Measurements from ENCODE around the gene MALL. TPM values are rescaled to one million over a fixed set of nuclear protein-coding genes. Genes with fewer than 3 reads are reported as not detected.
"Not testable (repeated sequence)": the region's sequence is repeated elsewhere in the genome, so short reads cannot be mapped to it uniquely, and the experiment has no call there.

The MALL gene
- total and polyA plus RNA-seq, 2 of the 8 experiments (the other 6 are each of a cell fraction or from before 2014, with no cell fraction given) = 3.9 to 8.0 TPM

DNA sequence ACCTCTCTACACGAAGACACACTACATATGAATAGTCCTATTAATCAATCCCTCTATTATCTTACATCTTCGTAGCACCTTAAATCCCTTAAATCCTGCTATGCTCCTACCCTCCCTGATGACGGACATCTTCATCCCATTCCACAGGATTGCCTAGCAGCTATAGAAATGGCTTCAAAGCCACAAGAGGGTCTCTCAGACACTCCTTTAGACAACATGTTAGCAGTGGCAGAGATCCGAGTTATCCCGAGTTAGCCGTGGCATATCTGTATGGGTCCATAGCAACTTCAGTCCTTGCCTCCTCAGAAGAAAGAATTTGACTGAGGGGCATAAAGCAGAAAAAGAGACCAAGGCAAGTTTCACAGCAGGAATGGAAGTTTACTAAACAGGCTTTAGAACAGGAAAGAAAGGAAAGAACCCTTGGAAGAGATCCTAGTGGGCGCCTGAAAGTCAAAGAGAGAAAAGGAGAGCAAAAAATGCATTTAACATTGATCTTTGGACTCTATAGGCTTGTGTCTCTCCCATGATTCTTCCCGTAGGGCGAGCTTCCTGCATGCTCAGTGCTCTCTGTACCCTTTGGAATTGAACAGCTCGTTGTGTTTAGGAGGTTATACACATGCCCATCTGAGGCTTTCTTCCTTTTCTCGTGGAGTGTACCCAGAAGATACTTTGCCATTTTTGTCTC, 56.5 kb downstream of the MALL start:
- H3K27ac ChIP-seq (ENCODE audit: low read depth, low read length); H2BK120ac ChIP-seq (replicated peaks; ENCODE audit: low read depth, low read length); H2BK12ac ChIP-seq (ENCODE audit: low read depth, low read length); FAIRE-seq; H3K56ac ChIP-seq (replicated peaks; ENCODE audit: insufficient read length, low read depth, low read length); H3K79me1 ChIP-seq (ENCODE audit: low read depth, low read length); H3K23ac ChIP-seq (ENCODE audit: insufficient read length); H3K4ac ChIP-seq (replicated peaks; ENCODE audit: insufficient read length, low read depth, low read length); H4K8ac ChIP-seq (ENCODE audit: extremely low read depth, insufficient read depth, low read length); H4K5ac ChIP-seq (ENCODE audit: insufficient read length, low read depth, low read length); CTCF ChIA-PET (ENCODE audit: partially characterized antibody); POLR2A ChIA-PET (ENCODE audit: partially characterized antibody); H4K91ac ChIP-seq (replicated peaks; ENCODE audit: insufficient read length, low read length); H2BK15ac ChIP-seq (ENCODE audit: low read length); H3K9me3 ChIP-seq (ENCODE audit: insufficient read depth in 2 of 2, low read depth in 1 of 2, low read length in 1 of 2); H3K23me2 ChIP-seq (ENCODE audit: low read depth, low read length); H3K4me2 ChIP-seq (ENCODE audit: insufficient read depth in 1 of 2, low read depth in 2 of 2, low read length in 2 of 2); H3K79me2 ChIP-seq (ENCODE audit: control insufficient read depth in 1 of 2, insufficient read depth in 2 of 2, low read length in 2 of 2); H3K4me1 ChIP-seq (replicated peaks in 1 of 4; ENCODE audit: control insufficient read depth in 3 of 4, insufficient read depth in 4 of 4, low read length in 3 of 4); H3K36me3 ChIP-seq (ENCODE audit: control insufficient read depth in 2 of 4, insufficient read depth in 4 of 4, low read length in 3 of 4); H2BK20ac ChIP-seq (ENCODE audit: low read length); H3K4me3 ChIP-seq (ENCODE audit: extremely low read depth in 1 of 4, insufficient read depth in 2 of 4, low read depth in 3 of 4, low read length in 4 of 4); H4K20me1 ChIP-seq (replicated peaks in 1 of 2; ENCODE audit: control insufficient read depth in 1 of 2, insufficient read depth in 2 of 2, low read length in 2 of 2); H3K18ac ChIP-seq (ENCODE audit: extremely low read depth, low read length); H3K27me3 ChIP-seq (replicated peaks in 1 of 4; ENCODE audit: control insufficient read depth in 3 of 4, extremely low read depth in 1 of 4, insufficient read depth in 3 of 4, low read length in 3 of 4); H2BK5ac ChIP-seq (ENCODE audit: low read depth, low read length); H2AFZ ChIP-seq (ENCODE audit: low read length); DNase-seq (ENCODE audit: low read depth in 1 of 2, low spot score in 2 of 2); H2AK5ac ChIP-seq (ENCODE audit: low read depth, low read length); H3K9ac ChIP-seq (replicated peaks in 1 of 4; ENCODE audit: extremely low read depth in 1 of 4, low read depth in 3 of 4, low read length in 3 of 4); H3K14ac ChIP-seq (ENCODE audit: insufficient read length): not testable (repeated sequence)
- no CpG with 5 or more reads among the region's 11 CpGs for WGBS, 2 experiments (ENCODE audit: extremely low coverage in 1 of 2, insufficient coverage in 1 of 2, insufficient read length in 1 of 2, insufficient replicate concordance in 2 of 2, low coverage in 1 of 2, low lambda C conversion rate in 2 of 2, missing lambda C conversion rate in 1 of 2)

DNA sequence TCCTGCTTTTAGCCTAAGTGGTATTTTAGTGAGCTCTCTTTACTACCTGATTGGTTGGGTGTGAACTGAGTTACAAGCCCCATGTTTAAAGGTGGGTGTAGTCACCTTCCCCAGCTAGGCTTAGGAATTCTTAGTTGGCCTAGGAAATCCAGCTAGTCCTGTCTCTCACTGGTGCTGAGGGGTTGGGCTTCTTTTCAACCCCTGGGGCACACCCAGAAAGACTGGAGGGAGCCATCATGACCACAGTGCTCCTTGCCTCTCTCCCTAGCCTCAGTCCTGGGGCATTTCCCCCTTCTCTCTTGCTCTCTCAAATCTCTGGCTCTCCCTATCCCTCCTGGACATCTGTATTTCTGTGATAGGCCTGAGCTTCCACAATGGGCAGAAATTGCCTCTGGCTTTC, 57.6 kb downstream of the MALL start:
- H3K14ac ChIP-seq (ENCODE audit: insufficient read length); H3K4me1 ChIP-seq (replicated peaks in 1 of 4; ENCODE audit: control insufficient read depth in 3 of 4, insufficient read depth in 4 of 4, low read length in 3 of 4); H3K56ac ChIP-seq (replicated peaks; ENCODE audit: insufficient read length, low read depth, low read length); H3K27ac ChIP-seq (ENCODE audit: low read depth, low read length); H3K4me2 ChIP-seq (ENCODE audit: insufficient read depth in 1 of 2, low read depth in 2 of 2, low read length in 2 of 2); H3K4ac ChIP-seq (replicated peaks; ENCODE audit: insufficient read length, low read depth, low read length); H2BK120ac ChIP-seq (replicated peaks; ENCODE audit: low read depth, low read length); H4K91ac ChIP-seq (replicated peaks; ENCODE audit: insufficient read length, low read length); H3K9me3 ChIP-seq (ENCODE audit: insufficient read depth in 2 of 2, low read depth in 1 of 2, low read length in 1 of 2); POLR2A ChIA-PET (ENCODE audit: partially characterized antibody); H3K27me3 ChIP-seq (replicated peaks in 1 of 4; ENCODE audit: control insufficient read depth in 3 of 4, extremely low read depth in 1 of 4, insufficient read depth in 3 of 4, low read length in 3 of 4); H3K36me3 ChIP-seq (ENCODE audit: control insufficient read depth in 2 of 4, insufficient read depth in 4 of 4, low read length in 3 of 4); H4K5ac ChIP-seq (ENCODE audit: insufficient read length, low read depth, low read length); H2AFZ ChIP-seq (ENCODE audit: low read length); H3K4me3 ChIP-seq (ENCODE audit: extremely low read depth in 1 of 4, insufficient read depth in 2 of 4, low read depth in 3 of 4, low read length in 4 of 4); H2BK5ac ChIP-seq (ENCODE audit: low read depth, low read length); H2BK15ac ChIP-seq (ENCODE audit: low read length); H3K79me1 ChIP-seq (ENCODE audit: low read depth, low read length); H3K23me2 ChIP-seq (ENCODE audit: low read depth, low read length); H2BK20ac ChIP-seq (ENCODE audit: low read length); H4K20me1 ChIP-seq (replicated peaks in 1 of 2; ENCODE audit: control insufficient read depth in 1 of 2, insufficient read depth in 2 of 2, low read length in 2 of 2); H3K9ac ChIP-seq (replicated peaks in 1 of 4; ENCODE audit: extremely low read depth in 1 of 4, low read depth in 3 of 4, low read length in 3 of 4); H3K79me2 ChIP-seq (ENCODE audit: control insufficient read depth in 1 of 2, insufficient read depth in 2 of 2, low read length in 2 of 2); H3K18ac ChIP-seq (ENCODE audit: extremely low read depth, low read length); H4K8ac ChIP-seq (ENCODE audit: extremely low read depth, insufficient read depth, low read length); FAIRE-seq; CTCF ChIA-PET (ENCODE audit: partially characterized antibody); H3K23ac ChIP-seq (ENCODE audit: insufficient read length); H2BK12ac ChIP-seq (ENCODE audit: low read depth, low read length); DNase-seq (ENCODE audit: low read depth in 1 of 2, low spot score in 2 of 2); H2AK5ac ChIP-seq (ENCODE audit: low read depth, low read length): not testable (repeated sequence)
